Testis (tissue), 2 donors: ENCODE results near the gene EIF5AL1.

Source experiments
- CTCF ChIP-seq, 3 experiments: fragments of 450-650 bp in 2 of 3; fragments of 200-600 bp in 1 of 3; sonication (generic) in 1 of 3; IDR thresholded peaks; one replicate each; pipeline ENCODE4 v1.5.1; 2016 to 2019; ENCODE audit warnings: antibody characterized with exemption in 3 of 3, mild to moderate bottlenecking in 2 of 3, moderate library complexity in 1 of 3
- POLR2A ChIP-seq: fragments of 450-650 bp; IDR thresholded peaks from one replicate; pipeline ENCODE4 v1.6.1; 2017; ENCODE audit warnings: antibody characterized with exemption, mild to moderate bottlenecking, moderate library complexity

GRCh38 chr10:79482304-79482703 lies 30.0 kb upstream of the EIF5AL1 start:
- TF ChIP-seq CTCF (IDR thresholded peaks at IDR 0.05) (no peak), POLR2A (no peak)
